ENCODE measurements around the gene LAPTM5. TPM values are rescaled to one million over a fixed set of nuclear protein-coding genes. Genes with fewer than 3 reads are reported as not detected.
"Not testable (repeated sequence)": the region's sequence is repeated elsewhere in the genome, so short reads cannot be mapped to it uniquely, and the experiment has no call there.

Gene LAPTM5
- total RNA-seq, 1 experiment from 2014 or later = 1.3 TPM

GRCh38 chr1:30698401-30698981, 59.1 kb downstream of the LAPTM5 start:
- DNase-seq (ENCODE audit: low read depth) = no peak

DNA sequence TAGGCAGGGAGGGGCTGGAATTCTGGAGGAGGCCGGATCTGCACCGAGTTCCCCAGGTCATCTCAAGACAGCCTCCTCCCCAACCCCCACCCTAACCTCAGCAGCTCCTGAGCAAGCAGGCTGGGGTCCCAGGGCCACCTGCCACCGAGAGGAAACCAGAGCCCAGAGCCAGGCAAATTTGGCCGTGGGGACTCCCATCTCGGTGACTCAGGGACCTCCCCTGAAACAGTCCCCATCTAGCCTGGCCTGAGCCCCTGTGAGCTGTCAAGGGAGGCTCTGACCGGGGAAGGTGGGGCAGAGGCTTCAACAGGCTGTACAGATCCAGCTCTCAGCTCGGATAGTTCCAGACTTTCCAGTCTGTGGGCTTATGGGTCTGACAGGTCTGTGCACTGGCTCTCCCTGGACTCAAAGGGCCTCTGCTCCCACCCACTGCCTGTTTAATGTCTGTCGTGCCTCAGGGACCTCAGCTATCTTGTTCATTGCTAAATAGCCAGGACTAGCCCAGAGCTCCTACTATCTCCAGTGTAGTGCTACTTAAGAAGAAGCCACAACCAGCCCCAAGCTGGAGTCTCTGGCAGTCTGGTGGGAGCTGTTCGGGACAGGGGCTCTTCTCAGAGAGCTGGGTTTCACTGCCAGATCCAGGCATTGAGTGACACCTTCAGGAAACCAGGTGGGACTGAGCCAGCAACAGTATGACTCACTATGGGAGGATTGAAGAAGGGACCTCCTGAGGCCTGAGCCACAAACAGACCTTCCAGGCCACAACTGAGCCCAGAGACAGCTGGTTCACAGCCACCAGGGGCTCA, 59.8 kb downstream of the LAPTM5 start:
- DNase-seq (ENCODE audit: low read depth) = peak; percentile 31

GRCh38 chr1:30696831-30697230, 60.7 kb downstream of the LAPTM5 start:
- DNase-seq (ENCODE audit: low read depth) = no peak

DNA sequence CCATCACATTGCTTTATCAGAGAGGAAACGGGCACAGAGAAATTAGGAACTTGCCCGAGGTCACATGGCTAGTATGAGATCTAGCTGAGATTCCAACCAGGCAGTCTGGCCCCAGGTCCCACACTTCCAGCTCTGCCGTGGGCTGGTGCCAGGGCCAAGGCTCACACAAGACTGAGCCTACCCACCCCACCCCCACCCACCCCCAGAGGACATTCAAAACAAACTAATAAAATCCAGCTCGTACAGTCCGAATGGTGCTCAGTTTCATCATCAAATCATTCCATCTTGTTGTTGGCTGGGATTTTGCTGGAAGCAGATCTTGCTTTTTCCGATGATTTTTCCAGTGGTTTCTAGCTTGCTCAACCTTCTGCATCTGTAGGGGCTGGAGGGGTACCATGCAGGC, 62.1 kb downstream of the LAPTM5 start:
- DNase-seq (ENCODE audit: low read depth) = no peak

DNA sequence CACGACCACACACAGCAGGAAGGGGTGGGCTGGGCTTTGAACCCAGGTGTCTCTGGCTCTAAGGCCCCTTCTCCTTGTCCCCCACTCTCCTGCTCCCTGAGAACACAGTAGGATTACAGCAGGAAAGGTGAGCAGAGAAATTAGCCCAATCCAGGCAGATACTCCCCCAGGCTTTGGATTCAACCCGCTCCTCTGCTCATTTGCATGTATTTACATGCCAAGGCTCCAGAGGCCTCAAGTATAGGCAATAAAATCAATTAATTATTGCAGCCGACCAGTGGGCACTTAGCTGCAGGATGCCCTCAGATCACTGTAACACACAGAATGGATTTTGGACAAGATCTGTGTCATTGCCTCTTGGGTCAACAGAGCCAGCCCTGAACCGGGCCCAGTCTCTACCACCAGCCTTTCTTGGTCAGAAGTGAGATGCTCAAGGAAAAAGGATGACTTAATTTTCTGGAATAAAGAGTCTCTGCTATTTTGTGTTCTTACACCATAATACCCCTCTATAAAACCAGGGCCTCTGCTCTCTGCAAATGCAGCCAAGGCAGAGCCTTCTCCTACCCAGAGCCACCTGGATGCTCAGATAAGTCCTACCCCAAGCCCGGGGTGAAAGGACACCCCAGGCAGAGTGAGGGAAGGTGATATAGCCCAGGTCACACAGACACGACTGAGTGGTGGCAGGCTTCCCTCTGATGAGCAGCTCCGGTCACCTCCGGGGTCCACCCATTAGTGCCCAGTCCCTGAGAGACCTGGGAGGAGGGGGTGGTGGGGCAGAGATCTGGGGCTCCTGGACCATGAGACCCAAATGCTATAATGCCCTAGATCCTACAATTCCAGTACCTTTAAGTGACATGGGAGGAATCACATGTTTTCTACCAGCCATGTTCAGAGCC, 63.0 kb downstream of the LAPTM5 start:
- no peak for DNase-seq (ENCODE audit: low read depth)

DNA sequence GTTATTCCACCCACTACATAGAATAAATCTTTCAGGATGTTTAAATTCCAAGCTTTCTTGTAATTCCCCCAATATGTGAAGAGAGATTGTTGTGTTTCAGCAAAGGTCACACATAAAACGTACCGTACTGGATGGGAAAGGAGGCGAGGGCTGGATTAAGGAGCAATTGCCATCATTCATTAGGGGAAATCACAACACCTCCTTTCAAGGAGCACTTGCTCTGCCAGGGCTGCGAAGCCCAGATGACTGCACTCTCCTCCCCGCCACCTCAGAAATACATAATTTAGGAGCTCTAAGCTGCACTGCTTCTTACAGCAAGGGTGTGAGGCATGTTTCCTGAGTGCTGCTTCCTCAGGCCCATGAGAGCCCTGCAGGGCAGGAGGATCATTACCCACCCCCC, 63.8 kb downstream of the LAPTM5 start:
- no peak for DNase-seq (ENCODE audit: low read depth)

- no peak for DNase-seq (ENCODE audit: low read depth)
Measured at GRCh38 chr1:30693366-30693765, 64.2 kb downstream of the LAPTM5 start.

GRCh38 chr1:30692948-30693301, 64.6 kb downstream of the LAPTM5 start:
- no peak for DNase-seq (ENCODE audit: low read depth)

DNA sequence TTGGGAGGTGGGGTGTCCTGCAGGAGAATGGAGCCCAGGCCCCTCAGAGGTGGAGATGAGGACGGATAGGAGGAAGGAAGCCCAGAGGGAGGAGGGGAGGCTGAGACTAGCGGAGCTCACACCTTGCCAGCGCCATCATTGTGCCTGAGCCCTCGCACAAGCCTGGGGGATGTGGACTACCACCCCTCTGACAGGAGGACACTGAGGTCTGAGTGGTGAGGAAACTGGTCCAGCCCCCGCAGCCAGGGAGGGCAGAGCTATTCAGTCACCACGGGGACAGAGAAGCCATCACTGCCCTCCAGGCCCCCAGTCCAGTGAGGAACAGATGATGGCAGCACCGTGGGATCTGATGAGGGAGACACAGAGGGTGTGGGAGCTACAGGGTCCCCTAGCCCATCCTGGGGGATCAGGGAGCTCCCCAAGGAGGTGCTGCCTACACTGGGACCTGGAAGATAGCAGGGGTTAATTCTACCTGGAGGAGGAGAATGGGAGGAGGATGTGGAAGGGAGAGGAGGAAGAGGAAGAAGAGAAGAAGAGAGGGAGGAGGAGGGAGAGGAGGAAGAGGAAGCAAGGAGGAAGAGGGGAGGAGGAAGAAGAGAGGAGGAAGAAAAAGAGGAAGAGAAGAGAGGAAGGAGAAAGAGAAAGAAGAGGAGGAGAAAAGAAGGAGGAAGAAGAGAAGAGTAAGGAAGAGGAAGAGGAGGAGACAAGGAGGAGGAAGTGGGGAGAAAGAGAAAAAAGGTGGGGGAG, 65.2 kb downstream of the LAPTM5 start:
- DNase-seq (ENCODE audit: low read depth) = no peak

DNA sequence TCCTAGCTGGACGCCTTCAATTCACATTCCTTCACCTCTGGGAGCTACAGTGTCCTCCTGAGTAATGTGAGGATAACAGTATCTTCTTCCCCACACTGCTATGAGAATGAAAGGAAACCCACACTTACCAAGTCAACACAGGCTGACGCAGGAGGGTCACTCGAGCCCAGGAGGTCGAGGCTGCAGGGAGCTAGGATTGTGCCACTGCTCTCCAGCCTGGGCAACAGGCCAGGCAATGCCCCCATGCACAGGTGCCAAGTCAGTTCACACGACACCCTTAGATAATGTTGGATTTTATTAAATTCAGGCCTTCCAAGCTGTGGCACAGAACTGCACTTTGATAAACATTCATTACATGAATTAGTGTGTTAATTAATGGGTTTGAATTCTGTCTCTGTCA, 66.1 kb downstream of the LAPTM5 start:
- no peak for DNase-seq (ENCODE audit: low read depth)

DNA sequence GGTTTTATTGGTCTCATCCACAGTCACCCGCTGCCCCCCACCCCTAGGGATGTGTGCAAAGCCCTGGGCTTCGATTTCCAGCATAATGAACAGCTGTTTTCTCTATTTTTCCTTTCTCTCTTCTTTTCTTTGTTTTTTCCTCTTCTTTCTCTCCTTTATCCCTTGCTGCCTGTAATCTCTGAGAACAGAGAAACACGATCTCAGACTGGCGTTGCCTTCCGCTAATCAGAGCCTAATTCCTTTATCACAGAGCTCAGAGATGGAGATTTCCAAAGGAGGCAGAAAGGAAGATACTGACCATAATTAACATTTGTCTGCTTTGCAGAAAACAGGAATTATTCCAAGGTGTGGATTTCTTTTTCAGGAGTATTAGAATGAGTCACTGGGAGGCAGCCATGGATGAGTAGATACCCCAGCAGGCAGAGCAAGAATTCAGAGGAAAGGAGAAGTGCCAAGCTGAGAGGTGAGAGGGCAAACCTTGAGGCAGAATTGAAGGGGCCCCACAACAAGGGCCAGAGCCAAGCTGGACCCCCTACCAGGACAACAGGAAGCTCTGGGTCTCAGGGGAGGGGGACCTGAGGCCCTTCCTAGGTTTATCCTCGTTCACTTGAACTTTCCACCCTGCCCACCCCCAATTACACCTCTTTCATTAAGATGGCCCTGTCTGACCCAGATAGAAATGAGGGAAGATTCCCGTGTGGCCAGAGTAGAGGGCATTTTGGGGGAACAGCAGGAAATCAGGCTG, 67.5 kb downstream of the LAPTM5 start:
- no peak for DNase-seq (ENCODE audit: low read depth)

DNA sequence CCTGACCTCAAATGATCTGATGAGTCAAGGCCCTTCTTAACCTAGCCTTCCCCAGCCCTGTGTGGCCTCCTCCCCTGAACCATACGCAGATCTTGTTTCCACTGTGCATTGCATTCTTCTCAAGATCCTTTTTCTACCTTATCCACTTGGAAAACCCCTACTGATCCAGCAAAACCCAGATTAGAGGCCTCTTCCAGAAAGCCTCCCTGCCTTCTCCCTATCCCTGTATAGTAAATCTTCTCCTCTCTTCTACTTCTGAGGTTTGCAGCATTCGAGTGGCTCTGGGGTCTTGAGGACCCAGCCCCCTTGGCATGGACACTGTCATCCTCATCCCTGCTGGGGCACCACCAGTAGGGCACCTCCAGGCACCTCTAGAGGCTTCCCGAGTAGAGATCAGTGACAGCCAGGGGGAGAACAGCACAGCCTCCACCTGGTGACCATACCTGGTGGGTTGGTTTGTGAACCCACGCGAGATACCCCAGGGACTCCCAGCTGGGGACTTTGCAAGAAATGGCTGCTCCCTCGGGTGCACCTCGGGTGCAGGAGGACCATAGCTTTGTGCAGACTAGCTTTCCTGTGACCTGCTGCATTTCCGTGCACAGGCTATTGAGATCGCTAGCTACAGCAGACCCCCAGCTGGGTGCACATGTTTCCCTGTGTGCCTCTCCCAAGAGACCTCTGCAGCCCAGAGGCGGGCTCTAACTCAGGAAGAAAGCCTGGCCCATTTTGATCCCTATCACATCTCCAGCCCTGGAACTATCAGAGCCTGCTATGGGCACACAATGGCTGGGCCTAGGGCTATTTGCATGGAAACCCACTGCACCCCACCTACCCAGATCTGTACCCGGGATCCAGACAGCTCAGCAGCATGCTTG, 68.4 kb downstream of the LAPTM5 start:
- no peak for DNase-seq (ENCODE audit: low read depth)

GRCh38 chr1:30688516-30688915, 69.1 kb downstream of the LAPTM5 start:
- DNase-seq (ENCODE audit: low read depth) = not testable (repeated sequence)

GRCh38 chr1:30687886-30688285, 69.7 kb downstream of the LAPTM5 start:
- no peak for DNase-seq (ENCODE audit: low read depth)

DNA sequence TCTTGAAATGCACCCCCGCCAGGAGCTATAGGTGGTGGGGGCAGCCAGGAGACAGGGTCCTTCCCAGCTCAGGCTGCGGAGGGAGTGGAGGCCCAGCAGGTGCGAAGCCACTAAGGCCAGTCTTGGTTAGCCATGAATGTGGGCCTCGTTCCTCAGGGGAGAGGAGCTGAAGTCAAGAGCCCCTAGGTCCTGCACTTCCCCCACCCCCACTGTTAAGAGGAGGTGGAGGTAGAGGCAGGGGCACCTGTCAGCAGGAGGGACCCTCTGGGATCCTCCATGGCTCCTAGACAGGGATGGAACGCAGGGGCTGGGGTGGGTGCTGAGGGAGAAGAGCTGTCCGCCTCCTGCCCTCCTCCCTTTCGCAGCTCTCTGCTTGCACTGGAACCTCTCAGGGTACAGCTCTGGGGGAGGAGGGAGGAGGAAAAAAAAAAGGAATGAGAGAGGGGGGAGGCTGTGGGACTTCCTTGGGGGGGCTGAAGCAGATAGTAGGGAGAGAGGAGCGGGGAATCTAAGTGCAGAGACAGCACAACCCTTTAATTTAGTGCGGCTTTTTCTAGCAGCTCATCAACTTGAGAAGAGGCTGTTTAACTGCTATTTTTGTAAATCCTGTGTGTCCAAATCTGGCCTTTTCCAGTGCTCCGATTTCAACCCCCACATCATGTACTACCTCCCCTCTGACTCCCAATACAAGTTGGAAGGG, 71.2 kb downstream of the LAPTM5 start:
- DNase-seq (ENCODE audit: low read depth) = no peak

DNA sequence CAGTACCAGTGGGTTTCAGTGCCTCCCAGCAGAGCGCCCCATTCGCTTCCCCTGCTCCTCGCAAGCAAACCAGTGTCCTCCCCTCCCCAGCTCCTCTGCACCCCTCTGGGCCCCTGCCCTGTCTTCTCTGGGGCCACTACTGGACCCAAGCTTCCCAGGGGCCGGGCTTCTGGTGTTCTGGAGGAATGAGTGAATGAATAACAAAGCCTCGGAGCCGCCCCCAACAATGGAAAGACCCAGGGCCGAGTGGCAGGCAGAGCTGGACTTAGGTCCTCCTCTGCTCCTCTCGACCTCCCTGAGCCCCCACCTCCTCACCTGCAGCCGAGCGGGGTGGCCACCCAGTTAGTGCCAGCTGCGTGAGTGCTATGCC, 71.8 kb downstream of the LAPTM5 start:
- no peak for DNase-seq (ENCODE audit: low read depth)

DNA sequence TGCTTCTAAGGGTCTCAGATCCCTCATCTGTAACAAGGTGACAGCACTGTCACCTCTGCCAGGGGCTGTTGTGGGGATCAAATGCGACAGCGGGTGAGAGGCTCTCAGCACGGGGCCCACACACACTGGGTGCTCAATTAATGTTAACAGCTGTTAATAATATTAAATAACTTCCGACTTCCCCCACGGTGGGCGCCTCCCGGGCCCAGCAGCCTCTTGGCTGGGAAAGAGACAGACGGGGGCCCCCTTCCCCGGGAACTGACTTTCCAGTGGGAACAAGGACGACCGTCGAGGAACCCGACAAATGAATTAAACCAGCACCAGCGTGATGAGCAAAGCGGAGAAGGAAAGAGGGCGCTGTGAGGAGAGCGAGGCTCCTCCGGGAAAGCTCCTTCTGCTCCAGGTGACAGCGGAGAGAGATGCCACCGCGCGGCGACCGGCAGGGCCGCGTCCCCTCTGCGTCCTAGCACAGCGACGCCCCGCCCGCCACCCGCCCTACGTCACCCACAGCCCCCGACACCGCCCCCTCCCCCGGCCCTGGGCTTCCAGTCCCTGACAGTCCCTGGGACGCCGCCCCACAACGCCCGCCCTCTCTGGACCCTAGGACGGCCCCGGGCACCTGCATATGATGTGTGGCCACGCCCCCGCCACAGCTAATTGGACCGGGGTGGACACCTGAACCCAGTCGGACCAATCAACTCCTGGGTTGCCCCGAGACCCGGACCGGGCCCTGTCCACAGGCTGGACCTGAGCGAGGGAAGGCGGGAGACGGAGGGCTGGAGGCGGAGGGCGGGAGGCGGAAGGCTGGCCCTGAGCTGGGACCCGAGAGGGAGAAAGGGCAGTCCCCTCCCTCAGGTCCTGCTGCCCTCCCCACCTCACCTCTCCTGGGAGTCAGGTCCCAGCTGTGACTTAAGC, 72.4 kb downstream of the LAPTM5 start:
- no peak for DNase-seq (ENCODE audit: low read depth)

DNA sequence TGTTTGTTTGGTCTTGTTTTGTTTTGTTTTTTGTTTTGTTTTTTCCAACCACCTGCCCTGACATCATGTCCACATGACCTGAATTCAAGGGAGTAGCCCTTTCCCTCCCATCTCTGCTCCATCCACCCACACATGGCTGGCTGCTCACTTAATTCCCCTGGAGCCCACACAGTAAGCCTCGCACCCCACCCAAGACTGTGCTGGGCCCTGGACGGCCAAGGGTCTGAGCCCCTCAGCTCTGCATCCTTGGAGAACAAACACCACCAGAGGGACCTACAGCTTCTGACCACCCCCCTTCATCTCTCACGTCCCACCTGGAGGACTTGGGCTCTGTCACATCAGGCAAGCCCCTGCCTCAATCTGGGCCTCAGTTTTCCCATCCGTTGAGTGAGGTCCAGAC, 73.3 kb downstream of the LAPTM5 start:
- DNase-seq (ENCODE audit: low read depth) = no peak

Data from LHCN-M2 (cell line).